GM21786 (cell line): ENCODE measurements around the gene FER1L5.
"Not testable (repeated sequence)": the region's sequence is repeated elsewhere in the genome, so short reads cannot be mapped to it uniquely, and the experiment has no call there.

Experiments used
- ATAC-seq: cut with Tn5 transposase; IDR thresholded peaks from one replicate; pipeline ENCODE4 v1.9.1; 2021; ENCODE audit not compliant: unreplicated experiment

FER1L5 gene

DNA sequence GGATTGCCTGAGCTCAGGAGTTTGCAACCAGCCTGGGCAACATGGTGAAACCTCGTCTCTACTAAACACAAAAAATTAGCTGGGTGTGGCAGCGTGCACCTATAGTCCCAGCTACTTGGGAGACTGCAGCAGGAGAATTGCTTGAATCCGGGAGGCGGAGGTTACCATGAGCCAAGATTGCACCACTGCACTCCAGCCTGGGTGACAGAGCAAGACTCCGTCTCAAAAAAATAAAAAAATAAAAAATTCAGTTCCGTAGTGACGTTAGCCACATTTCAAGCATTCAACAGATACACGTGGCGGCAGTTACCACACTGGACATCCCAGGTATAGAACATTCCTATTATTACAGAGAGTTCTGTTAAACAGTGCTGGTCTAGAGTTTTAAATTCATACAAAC, 8.9 kb upstream of the FER1L5 start:
- ATAC-seq, result no peak

DNA sequence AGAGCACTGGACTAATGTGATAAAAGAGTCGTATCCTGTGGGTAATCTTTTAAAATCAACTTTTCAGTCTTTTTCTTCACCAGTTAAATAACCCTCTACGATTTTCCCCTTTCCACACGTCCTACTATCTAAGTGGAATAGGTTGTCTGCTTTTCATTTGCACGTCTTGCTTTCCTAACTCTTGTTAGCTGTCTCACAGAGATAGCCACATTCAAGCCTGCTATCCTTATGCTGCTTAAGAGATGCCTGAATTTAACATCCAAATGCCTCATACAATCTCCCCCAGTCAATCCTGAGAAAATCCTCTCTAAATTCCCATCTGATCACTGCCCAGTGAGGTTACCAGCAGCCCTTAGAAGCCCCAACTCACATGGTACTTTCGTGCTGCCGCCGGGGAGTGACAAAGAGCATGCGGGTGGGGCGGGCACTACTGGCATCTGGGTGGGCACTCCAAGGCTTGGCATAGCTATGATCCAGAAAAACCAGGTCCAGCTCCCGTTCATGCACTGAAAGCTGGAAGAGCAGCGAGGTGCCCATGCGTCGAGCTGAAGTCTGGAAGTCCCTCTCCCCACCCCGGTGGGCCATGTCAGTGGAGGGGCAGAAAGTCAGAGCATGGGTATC, 5.9 kb upstream of the FER1L5 start:
- ATAC-seq, result no peak

DNA sequence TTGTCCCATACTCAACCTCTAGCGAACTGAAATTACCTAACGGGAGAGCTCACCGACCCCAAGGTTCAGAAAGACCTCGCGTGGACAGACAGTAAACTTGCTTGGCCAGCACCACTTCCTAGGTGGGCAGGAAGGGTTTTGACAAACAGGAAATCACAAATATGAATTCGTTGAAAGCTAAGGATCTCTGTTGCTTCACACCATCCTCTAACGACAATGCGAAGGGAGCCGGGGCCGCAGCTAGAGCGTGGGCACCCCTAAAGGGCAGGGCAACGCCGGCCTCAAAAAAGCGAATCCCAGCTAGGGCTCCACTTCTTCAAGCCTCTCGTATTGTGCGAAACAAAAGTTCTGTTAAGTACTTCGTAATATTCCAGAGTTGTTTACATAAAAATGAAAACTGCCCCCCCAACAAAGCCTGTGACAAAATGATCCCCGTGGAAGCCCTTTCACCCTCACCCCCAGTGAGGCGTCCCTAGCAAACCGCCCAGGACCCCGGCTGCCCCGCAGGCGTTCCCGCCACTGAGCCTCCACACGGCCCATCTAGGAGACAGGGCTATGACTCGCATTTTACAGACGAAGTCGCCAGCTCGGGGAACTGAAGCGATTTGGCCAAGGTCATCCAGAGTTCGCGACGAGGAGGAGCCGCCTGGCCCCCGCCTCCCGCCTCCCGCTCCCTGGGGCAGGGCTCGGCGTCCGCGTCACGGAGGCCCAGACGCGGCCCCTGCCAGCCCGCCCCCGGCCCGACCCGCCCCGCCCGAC, 5.0 kb upstream of the FER1L5 start:
- ATAC-seq, result peak; percentile 75

DNA sequence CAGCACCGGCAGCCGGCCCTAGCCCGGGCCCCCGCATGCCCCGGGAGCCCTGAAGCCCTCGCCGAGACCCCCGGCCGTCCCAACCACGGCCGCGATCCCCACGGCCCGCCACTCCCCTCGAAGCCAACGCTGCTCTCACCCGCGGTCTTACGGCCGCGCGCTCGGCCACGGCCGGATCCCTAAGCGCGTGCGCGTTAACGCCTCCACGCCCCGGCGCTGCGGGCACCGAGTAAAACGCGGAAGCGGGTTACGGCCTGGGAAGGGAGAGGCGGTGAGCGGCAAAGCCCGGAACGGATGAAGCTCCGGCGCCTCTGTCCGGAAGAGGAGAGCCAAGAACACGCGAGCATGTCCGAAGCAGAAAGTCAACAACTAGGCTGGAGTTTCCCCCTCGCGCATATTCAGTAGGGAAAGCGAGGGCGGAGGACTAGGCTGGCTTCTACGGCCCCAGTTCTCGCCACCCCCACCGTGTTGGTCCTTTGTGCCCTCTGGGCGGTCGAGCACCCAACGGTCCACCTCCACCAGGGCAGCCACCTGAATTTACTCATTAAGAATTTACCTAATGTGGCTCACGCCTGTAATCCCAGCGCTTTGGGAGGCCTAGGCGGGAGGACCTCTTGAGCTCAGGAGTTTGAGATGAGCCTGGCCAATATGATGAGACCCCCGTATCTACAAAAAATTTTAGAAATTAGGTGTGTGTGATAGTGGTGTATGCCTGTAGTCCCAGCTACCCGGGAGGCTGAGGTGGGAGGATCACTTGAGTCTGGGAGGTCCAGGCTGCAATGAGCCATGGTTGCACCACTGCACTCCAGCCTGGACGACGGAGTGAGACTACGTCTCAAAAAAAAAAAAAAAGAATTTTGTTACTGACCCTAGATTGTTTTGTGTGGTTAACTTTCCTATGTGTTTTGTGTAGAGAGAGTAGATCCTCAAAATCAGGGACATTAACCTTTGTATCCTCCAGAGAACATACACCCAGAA, 4.1 kb upstream of the FER1L5 start, which contains the start of gene KANSL3:
Gene KANSL3 (minus strand): TSS at position 169 of the 978 bp plus-strand sequence. CDS start 1,177 bp downstream, outside the sequence.
- ATAC-seq, result peak; percentile 64

DNA sequence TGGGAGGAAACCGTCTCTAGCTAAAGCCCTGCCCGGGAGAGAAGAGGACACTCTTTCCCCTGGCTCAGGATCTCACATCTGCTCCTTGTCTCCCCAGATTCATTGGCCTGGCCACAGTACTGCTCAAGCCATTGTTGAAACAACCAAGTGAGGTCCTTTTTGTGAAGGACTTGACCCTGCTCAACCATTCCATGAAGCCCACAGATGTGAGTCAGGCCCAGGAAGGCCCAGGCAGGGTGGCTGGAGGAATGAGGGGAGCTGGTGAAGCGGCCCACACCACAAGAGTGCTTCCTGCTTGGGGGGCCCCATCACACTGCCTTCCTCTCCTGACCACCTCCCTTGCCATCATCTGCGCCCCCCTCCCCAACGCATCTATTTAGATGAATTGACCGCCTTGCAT, 5.1 kb downstream of the FER1L5 start:
- no peak for ATAC-seq

DNA sequence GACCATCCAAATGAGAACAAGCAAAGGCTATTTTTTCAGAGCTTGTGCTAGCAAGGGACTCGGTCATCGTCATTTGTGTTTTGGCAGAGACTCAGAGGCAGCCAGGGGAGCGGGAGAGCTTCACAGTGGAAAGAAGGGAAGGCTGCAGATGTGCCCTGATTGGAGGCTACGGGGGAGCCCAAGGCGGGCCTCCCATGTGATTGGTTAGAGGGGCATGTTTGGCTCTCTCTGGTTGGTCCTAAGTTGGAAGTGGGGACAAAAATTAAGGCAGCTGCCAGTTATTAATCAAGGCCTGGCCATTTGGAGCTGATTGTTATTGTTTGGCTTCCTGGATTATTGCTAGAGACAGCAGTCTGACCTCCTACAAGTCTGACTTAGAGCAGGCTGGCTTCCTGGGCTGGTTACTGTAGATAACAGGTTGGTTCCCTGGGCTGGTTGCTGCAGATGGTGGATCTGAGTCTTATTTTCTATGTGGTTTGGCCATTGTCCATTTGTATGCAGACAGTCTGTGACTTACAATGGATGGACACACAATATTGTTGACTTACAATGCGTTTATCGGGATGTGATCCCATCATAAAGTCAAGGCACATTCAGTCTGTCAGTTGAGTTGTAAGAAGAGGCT, 5.9 kb downstream of the FER1L5 start:
- ATAC-seq, result no peak

DNA sequence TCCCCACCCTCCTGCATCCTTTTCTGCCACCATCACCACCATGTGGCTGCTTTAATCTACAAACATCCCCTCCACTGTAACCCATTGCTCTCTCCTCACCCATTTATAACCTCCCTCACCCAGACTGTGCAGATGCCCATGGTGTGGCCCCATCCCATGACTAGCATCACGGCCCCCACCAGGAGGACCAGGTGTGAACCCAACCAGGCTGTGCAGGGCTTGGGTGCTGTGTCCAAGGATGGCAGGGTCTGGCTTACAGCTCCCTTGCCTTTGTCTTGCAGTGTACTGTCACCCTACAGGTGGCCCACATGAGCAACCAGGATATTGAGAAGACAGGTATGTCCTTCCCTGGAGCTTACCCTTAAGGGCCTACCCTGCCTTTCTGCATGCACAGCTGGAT, 6.8 kb downstream of the FER1L5 start:
- no peak for ATAC-seq

DNA sequence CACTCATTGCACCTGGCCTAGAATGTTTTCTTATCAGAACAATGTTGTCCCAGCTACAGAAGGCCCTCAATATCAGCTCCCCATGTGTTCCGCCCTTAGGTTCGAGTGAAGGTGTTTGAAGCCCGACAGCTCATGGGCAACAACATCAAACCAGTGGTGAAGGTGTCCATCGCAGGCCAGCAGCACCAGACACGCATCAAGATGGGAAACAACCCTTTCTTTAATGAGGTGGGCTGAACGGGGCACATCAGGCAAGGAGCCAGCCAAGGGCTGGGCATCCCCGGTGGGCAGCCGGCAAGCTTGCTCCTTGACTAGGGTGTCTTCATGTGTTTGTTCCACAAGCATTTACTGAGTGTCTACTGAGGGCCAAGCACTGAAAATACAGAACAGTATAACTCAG, 9.2 kb downstream of the FER1L5 start:
- no peak for ATAC-seq

DNA sequence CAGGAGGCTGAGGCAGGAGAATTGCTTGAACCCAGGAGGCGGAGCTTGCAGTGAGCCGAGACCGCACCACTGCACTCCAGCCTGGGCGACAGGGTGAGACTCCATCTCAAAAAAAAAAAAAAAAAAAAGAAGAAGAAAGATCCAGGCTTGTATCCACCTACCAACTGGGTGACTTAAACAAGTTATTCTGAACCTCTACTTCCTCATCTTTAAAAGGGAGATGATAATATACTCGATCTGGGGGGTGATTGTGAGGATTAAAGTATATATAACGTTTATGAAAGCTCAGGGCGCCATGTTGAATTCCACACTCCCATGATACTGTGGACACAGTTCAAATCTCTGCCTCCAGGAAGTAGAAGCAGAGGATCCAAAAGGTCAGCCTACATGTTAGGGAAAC, 12.2 kb downstream of the FER1L5 start:
- ATAC-seq, result not testable (repeated sequence)

DNA sequence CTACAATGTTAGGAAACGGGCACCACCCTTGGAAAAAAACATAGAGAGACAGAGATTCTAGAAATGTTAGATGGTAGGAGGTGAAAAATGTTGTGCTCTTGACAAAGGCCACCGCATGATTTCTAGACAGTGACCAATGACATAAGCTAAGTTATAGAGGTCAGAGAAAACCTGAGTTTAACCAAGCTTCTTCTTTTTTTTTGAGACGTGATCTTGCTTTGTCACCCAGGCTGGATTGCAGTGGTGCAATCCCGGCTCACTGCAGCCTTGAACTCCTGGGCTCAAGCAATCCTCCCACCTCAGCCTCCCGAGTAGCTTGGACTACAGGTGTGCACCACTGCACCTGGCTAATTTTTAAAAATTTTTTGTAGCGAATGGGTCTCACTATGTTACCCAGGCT, 13.0 kb downstream of the FER1L5 start:
- ATAC-seq, result no peak

DNA sequence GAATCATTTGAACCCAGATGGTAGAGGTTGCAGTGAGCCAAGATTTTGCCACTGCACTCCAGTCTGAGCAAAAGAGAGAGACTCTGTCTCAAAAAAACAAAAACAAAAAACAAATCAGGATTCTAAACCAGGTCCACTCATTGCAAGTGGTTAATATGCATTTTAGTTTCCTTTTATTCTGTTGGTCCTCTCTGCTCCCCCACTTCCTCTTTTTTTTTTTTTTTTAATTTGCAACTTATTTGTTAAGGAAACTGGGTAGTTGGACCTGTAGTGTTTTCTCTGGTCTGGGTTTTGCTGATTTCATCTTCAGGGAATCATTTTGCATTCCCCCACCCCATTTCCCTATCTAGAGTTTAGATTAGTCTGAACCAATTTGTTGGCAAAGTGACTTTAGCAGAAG, 14.0 kb downstream of the FER1L5 start:
- no peak for ATAC-seq

DNA sequence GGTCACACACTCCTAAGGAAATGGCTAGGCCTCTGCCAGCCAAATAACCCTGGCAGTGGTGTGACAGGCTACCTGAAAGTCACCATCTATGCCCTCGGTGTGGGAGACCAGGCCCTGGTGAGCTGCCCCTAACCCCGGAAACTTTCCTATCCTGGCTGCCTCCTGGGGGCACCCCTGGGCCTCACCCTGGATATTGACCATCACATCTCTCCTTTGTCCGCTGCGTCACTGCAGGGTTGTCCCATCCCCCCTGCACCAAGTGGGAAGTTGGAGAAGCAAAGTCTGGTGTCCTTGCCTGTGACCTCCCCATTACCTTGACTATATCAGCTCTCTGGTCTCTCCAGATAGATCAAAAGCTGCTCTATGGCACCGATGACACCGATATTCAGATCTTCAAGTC, 18.8 kb downstream of the FER1L5 start:
- ATAC-seq, result no peak

DNA sequence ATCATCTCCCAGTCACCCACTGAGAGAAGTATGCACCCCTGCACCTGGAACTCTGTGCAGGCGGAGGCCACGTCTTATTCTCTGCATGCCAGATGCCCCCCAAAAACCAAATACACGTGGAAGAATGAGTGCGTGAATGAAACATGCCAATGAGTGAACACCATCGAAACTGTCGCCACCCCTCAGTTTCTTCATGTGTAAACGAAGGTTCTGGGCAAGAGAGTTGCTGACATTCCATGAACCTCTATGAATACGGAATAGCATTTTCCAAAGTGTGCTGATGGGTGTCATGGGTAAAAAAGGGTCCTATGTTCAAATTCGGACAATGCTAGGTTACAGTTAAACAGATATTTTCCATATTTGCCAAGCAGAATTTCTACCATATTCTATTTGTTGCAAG, 19.8 kb downstream of the FER1L5 start:
- ATAC-seq, result no peak

DNA sequence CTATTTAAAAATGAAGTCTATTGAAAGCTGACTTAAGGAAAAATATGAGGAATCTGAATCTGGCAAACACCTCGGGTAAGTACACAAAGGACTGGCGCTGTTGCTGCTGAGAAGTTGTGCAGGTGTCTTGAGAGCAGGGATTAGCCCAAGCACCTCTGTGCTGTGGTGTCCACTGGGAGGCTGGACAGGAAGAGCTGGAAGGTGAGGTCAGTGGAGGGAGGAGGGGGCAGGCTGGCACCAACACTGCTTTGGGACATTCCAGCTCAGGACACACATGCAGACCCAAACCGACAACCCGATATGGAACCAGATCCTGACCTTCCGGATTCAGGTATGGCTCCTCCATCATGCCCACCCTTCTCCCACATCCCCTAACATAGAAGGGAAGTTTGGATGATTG, 20.6 kb downstream of the FER1L5 start:
- ATAC-seq, result no peak

DNA sequence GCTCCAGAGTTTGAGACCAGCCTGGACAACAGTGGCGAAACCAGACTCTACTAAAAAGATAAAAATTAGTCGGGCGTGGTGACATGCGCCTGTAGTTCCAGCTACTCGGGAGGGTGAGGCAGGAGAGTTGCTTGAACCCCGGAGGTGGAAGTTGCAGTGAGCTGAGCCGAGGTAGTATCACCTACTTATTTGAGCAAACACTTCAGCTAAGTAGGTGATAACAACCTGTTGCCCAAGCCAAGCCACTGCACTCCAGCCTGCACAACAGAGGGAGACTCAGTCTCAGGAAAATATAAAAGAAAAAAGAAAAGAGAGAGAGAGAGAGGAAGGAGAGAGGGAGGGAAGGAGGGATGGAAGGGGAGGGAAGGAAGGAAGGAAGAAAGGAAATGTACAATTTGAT, 21.3 kb downstream of the FER1L5 start:
- ATAC-seq, result no peak

DNA sequence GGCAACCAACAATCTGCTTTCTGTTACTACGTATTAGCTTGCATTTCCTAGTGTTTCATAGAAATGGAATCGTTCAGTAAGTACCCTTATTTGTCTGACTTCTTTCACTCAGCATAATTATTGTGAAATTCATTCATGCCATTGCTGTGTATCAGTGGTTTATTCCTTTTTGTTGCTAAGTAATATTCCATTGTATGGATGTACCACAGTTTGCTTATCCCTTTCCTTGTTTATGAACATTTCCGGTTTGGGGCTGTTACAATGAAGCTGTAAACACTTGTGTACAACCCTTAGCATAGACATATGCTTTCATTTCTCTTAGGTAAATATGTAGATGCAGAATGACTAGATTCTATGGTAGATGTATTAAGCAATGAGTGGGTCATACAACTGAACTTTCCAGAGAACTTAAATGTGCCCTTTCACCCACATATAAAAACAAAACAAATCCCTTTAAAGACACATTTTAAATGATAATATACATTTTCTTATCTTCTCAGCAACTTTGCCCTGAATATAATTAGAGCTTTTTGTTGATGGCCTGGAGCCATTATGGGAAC, 21.9 kb downstream of the FER1L5 start:
- no peak for ATAC-seq

DNA sequence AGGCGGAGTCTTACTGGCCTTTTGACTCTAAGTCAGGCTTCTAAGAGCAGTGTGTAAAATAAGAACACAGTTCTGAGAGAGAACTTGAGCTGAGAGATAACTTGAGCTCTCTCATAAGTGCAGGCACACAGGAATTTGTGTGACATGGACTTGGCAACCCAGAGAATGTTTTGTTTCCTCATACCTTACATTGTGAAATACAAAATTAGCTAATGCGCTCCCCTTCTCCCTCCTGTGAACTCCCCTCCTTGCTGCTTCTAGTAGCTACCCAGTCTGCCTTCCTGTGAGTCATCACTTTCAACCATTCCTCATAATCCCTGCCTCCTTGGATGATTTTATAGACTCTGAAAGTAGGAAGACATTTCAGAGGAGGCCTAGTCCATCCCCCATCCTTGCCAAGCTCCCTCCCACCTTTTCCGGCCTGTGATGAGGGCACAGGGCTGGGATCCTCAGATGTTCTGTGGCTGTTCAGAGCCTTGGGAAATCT, 22.6 kb downstream of the FER1L5 start:
- no peak for ATAC-seq

DNA sequence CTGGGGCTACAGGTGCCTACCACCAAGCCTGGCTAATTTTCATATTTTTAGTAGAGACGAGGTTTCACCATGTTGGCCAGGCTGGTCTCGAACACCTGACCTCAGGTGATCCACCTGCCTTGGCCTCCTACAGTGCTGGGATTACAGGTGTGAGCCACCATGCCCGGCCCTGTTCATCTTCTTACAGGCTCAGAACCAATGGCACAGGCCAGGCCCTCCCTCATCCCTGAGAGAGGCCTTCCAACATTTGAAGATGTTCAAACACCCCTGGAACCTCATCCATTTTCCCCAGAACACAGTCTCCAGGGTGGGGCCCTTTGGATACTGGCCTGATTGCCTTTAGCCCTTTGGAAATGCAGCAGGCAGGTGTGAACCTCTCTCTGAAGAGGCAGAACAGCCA, 23.2 kb downstream of the FER1L5 start:
- ATAC-seq, result not testable (repeated sequence)

DNA sequence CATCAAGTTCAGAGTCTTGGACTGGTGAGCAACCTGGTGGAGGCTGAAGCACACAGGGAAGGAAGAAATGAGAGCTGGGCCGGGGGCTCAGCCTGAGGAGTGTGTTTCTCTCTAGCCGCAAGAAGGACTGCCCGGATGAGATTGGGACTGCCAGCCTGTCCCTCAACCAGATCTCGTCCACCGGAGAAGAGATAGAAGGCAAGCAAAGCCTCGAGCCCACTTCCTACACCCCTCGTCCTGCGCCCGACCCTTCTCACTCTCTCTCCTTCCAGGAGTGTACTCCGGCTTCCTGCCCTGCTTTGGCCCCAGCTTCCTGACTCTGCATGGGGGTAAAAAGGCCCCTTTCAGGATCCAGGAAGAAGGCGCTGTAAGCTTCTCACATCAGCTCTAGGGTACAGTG, 26.2 kb downstream of the FER1L5 start:
- no peak for ATAC-seq

DNA sequence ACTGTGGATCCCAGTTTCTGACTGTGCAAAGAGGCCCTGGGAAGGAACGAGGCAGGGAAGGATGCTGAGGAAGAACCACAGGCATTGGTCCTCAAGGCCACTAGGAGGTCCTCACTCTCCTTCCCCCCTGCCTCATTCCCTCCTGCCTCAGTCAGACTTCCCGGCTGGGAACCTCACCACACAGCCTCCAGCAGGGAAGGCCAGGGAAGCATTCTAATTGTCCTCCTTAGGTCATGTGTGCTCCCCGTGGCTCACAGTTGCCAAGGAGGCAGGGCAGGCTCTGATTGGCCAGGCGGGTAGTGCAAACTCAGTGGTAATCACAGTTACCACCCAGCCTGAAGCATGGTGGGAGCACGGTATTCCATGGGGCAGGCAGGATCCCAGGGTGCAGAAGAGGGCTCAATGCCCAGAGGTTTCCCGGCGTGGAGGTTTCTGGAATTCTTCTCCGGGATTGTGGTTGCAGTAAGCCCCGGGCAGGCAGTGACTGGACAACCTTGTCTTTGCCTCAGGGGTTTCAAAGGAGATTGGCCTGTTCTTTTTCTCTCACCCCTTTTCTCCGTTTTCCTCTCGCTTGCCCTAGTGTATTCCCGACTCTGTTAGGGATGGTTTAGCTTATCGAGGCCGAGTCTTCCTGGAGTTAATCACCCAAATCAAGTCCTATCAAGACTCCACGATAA, 27.1 kb downstream of the FER1L5 start:
- no peak for ATAC-seq
